ENCODE data around the gene SDCCAG8. TPM values are rescaled to one million over a fixed set of nuclear protein-coding genes. Genes with fewer than 3 reads are reported as not detected.

The SDCCAG8 gene
- total and polyA plus RNA-seq, 2 experiments from 2014 or later: 28.0 to 66.7 TPM

DNA sequence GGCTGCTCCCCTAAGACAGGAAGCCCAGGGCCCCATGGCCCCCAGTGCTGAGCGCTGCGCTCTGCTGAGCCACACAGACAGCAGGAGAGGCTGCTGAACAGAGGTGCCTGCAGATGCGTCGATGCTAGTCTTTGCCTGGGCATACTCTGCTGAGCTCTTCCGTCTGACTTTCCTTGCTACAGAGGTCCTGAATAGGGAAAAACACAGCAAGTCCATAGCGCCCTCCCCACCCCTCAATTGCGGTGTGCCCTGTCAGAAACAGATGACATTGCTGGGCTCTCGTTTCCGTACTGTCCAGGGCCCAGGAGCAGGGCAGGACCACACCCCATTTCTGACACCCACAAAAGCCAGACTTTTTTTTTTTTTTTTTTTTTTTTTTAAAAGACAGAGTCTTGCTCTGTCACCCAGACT lies 252.5 kb downstream of the SDCCAG8 start:
- no peak overlapping the region for H3K4me3 ChIP-seq
- H3K9me3 Mint-ChIP-seq: no peaks in the 10 kb centered on the region
- H3K9me2 ChIP-seq (ENCODE audit: insufficient read depth): no peaks in the 10 kb centered on the region
- peaks cover 36% of the 10 kb centered on the region for H3K4me1 Mint-ChIP-seq
- no peaks in the 10 kb centered on the region for H3F3A ChIP-seq (replicated peaks; ENCODE audit: low read depth)
- peaks cover 18% of the 10 kb centered on the region for H3K4me1 ChIP-seq (ENCODE audit: insufficient read depth)
- peaks cover 9% of the 10 kb centered on the region; the same call in 2 of the 3 replicates for H3K36me3 Mint-ChIP-seq (ENCODE audit: low read depth)
- DNase-seq (ENCODE audit: low spot score): no peak
- H3K4me2 ChIP-seq: no peak overlapping the region
- H3K36me3 ChIP-seq (ENCODE audit: insufficient read depth): no peaks in the 10 kb centered on the region
- TF ChIP-seq, protein P1, sequence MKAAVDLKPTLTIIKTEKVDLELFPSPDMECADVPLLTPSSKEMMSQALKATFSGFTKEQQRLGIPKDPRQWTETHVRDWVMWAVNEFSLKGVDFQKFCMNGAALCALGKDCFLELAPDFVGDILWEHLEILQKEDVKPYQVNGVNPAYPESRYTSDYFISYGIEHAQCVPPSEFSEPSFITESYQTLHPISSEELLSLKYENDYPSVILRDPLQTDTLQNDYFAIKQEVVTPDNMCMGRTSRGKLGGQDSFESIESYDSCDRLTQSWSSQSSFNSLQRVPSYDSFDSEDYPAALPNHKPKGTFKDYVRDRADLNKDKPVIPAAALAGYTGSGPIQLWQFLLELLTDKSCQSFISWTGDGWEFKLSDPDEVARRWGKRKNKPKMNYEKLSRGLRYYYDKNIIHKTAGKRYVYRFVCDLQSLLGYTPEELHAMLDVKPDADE (IDR thresholded peaks at IDR 0.05): no peak
- TF ChIP-seq STAT1 (IDR thresholded peaks at IDR 0.05; ENCODE audit: unreplicated experiment): no peak
- no peak for TF ChIP-seq POLR2AphosphoS5 (IDR thresholded peaks at IDR 0.05; ENCODE audit: low read depth)
- TF ChIP-seq, protein P2, sequence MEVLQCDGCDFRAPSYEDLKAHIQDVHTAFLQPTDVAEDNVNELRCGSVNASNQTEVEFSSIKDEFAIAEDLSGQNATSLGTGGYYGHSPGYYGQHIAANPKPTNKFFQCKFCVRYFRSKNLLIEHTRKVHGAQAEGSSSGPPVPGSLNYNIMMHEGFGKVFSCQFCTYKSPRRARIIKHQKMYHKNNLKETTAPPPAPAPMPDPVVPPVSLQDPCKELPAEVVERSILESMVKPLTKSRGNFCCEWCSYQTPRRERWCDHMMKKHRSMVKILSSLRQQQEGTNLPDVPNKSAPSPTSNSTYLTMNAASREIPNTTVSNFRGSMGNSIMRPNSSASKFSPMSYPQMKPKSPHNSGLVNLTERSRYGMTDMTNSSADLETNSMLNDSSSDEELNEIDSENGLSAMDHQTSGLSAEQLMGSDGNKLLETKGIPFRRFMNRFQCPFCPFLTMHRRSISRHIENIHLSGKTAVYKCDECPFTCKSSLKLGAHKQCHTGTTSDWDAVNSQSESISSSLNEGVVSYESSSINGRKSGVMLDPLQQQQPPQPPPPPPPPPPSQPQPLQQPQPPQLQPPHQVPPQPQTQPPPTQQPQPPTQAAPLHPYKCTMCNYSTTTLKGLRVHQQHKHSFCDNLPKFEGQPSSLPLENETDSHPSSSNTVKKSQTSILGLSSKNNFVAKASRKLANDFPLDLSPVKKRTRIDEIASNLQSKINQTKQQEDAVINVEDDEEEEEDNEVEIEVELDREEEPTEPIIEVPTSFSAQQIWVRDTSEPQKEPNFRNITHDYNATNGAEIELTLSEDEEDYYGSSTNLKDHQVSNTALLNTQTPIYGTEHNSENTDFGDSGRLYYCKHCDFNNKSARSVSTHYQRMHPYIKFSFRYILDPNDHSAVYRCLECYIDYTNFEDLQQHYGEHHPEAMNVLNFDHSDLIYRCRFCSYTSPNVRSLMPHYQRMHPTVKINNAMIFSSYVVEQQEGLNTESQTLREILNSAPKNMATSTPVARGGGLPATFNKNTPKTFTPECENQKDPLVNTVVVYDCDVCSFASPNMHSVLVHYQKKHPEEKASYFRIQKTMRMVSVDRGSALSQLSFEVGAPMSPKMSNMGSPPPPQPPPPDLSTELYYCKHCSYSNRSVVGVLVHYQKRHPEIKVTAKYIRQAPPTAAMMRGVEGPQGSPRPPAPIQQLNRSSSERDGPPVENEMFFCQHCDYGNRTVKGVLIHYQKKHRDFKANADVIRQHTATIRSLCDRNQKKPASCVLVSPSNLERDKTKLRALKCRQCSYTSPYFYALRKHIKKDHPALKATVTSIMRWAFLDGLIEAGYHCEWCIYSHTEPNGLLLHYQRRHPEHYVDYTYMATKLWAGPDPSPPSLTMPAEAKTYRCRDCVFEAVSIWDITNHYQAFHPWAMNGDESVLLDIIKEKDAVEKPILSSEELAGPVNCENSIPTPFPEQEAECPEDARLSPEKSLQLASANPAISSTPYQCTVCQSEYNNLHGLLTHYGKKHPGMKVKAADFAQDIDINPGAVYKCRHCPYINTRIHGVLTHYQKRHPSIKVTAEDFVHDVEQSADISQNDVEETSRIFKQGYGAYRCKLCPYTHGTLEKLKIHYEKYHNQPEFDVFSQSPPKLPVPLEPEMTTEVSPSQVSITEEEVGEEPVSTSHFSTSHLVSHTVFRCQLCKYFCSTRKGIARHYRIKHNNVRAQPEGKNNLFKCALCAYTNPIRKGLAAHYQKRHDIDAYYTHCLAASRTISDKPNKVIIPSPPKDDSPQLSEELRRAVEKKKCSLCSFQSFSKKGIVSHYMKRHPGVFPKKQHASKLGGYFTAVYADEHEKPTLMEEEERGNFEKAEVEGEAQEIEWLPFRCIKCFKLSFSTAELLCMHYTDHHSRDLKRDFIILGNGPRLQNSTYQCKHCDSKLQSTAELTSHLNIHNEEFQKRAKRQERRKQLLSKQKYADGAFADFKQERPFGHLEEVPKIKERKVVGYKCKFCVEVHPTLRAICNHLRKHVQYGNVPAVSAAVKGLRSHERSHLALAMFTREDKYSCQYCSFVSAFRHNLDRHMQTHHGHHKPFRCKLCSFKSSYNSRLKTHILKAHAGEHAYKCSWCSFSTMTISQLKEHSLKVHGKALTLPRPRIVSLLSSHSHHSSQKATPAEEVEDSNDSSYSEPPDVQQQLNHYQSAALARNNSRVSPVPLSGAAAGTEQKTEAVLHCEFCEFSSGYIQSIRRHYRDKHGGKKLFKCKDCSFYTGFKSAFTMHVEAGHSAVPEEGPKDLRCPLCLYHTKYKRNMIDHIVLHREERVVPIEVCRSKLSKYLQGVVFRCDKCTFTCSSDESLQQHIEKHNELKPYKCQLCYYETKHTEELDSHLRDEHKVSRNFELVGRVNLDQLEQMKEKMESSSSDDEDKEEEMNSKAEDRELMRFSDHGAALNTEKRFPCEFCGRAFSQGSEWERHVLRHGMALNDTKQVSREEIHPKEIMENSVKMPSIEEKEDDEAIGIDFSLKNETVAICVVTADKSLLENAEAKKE (CRISPR knock-in tag; IDR thresholded peaks at IDR 0.05): no peak
- no peak for TF ChIP-seq ZNF114 (CRISPR knock-in tag; IDR thresholded peaks at IDR 0.05)
- TF ChIP-seq, protein P3, sequence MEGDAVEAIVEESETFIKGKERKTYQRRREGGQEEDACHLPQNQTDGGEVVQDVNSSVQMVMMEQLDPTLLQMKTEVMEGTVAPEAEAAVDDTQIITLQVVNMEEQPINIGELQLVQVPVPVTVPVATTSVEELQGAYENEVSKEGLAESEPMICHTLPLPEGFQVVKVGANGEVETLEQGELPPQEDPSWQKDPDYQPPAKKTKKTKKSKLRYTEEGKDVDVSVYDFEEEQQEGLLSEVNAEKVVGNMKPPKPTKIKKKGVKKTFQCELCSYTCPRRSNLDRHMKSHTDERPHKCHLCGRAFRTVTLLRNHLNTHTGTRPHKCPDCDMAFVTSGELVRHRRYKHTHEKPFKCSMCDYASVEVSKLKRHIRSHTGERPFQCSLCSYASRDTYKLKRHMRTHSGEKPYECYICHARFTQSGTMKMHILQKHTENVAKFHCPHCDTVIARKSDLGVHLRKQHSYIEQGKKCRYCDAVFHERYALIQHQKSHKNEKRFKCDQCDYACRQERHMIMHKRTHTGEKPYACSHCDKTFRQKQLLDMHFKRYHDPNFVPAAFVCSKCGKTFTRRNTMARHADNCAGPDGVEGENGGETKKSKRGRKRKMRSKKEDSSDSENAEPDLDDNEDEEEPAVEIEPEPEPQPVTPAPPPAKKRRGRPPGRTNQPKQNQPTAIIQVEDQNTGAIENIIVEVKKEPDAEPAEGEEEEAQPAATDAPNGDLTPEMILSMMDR (conservative IDR thresholded peaks at IDR 0.05; ENCODE audit: low read depth in 2 of 2): no peak
- no peak overlapping the region for H3K27ac ChIP-seq (ENCODE audit: low read depth)
- 0 out of 2 replicates have a peak overlapping the region, but pooled peaks have one; percentile 47 for H3K27ac Mint-ChIP-seq
- no peaks in the 10 kb centered on the region for H4K20me1 ChIP-seq (replicated peaks; ENCODE audit: insufficient read depth)
- no peak overlapping the region for H2AFZ ChIP-seq
- peak; percentile 73 for ATAC-seq
- H3K79me2 ChIP-seq (replicated peaks; ENCODE audit: insufficient read depth): no peaks in the 10 kb centered on the region
- H3K27me3 Mint-ChIP-seq (ENCODE audit: insufficient read depth, low read depth, poor library complexity): peaks cover 6% of the 10 kb centered on the region
- H3K4me3 Mint-ChIP-seq: no peak overlapping the region
- H3K27me3 ChIP-seq (ENCODE audit: insufficient read depth): no peaks in the 10 kb centered on the region

Data from GM23338 (cell line).